ENCODE data around the gene EML2. TPM values are rescaled to one million over a fixed set of nuclear protein-coding genes. Genes with fewer than 3 reads are reported as not detected.

EML2 gene
- total and polyA plus RNA-seq, 2 of the 8 experiments (the other 6 are each of a cell fraction or from before 2014, with no cell fraction given) = 28.8 to 29.4 TPM

DNA sequence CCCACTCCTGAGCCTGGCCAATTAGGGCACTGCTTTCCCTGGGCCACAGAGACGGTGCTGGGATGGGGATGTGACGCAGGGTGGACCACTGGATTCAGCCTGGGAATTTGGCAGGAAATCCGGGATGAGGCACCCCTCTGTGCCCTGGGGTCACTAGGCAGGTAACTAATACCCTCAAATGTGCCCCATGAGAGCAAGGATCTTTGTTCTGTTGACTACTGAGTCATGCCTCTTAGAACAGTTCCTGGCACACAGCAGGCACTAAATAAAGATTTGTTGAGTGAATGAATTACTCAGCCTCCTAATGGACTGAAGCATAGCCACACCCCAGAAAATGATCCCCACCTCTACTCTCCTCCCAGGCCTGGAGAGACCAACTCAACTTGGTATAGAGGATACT is 70.5 kb downstream of the EML2 start (continued):
- TF ChIP-seq, protein P1, sequence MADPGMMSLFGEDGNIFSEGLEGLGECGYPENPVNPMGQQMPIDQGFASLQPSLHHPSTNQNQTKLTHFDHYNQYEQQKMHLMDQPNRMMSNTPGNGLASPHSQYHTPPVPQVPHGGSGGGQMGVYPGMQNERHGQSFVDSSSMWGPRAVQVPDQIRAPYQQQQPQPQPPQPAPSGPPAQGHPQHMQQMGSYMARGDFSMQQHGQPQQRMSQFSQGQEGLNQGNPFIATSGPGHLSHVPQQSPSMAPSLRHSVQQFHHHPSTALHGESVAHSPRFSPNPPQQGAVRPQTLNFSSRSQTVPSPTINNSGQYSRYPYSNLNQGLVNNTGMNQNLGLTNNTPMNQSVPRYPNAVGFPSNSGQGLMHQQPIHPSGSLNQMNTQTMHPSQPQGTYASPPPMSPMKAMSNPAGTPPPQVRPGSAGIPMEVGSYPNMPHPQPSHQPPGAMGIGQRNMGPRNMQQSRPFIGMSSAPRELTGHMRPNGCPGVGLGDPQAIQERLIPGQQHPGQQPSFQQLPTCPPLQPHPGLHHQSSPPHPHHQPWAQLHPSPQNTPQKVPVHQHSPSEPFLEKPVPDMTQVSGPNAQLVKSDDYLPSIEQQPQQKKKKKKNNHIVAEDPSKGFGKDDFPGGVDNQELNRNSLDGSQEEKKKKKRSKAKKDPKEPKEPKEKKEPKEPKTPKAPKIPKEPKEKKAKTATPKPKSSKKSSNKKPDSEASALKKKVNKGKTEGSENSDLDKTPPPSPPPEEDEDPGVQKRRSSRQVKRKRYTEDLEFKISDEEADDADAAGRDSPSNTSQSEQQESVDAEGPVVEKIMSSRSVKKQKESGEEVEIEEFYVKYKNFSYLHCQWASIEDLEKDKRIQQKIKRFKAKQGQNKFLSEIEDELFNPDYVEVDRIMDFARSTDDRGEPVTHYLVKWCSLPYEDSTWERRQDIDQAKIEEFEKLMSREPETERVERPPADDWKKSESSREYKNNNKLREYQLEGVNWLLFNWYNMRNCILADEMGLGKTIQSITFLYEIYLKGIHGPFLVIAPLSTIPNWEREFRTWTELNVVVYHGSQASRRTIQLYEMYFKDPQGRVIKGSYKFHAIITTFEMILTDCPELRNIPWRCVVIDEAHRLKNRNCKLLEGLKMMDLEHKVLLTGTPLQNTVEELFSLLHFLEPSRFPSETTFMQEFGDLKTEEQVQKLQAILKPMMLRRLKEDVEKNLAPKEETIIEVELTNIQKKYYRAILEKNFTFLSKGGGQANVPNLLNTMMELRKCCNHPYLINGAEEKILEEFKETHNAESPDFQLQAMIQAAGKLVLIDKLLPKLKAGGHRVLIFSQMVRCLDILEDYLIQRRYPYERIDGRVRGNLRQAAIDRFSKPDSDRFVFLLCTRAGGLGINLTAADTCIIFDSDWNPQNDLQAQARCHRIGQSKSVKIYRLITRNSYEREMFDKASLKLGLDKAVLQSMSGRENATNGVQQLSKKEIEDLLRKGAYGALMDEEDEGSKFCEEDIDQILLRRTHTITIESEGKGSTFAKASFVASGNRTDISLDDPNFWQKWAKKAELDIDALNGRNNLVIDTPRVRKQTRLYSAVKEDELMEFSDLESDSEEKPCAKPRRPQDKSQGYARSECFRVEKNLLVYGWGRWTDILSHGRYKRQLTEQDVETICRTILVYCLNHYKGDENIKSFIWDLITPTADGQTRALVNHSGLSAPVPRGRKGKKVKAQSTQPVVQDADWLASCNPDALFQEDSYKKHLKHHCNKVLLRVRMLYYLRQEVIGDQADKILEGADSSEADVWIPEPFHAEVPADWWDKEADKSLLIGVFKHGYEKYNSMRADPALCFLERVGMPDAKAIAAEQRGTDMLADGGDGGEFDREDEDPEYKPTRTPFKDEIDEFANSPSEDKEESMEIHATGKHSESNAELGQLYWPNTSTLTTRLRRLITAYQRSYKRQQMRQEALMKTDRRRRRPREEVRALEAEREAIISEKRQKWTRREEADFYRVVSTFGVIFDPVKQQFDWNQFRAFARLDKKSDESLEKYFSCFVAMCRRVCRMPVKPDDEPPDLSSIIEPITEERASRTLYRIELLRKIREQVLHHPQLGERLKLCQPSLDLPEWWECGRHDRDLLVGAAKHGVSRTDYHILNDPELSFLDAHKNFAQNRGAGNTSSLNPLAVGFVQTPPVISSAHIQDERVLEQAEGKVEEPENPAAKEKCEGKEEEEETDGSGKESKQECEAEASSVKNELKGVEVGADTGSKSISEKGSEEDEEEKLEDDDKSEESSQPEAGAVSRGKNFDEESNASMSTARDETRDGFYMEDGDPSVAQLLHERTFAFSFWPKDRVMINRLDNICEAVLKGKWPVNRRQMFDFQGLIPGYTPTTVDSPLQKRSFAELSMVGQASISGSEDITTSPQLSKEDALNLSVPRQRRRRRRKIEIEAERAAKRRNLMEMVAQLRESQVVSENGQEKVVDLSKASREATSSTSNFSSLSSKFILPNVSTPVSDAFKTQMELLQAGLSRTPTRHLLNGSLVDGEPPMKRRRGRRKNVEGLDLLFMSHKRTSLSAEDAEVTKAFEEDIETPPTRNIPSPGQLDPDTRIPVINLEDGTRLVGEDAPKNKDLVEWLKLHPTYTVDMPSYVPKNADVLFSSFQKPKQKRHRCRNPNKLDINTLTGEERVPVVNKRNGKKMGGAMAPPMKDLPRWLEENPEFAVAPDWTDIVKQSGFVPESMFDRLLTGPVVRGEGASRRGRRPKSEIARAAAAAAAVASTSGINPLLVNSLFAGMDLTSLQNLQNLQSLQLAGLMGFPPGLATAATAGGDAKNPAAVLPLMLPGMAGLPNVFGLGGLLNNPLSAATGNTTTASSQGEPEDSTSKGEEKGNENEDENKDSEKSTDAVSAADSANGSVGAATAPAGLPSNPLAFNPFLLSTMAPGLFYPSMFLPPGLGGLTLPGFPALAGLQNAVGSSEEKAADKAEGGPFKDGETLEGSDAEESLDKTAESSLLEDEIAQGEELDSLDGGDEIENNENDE (IDR thresholded peaks at IDR 0.05; ENCODE audit: insufficient replicate concordance, low read length) = no peak
- no peak for TF ChIP-seq CBX5 (IDR thresholded peaks at IDR 0.05; ENCODE audit: low read depth, low read length)
- no peak for TF ChIP-seq POLR2AphosphoS5 (IDR thresholded peaks at IDR 0.05; ENCODE audit: low read depth, low read length)
- no peak for TF ChIP-seq MAFK (IDR thresholded peaks at IDR 0.05; ENCODE audit: low read depth, low read length)
- no peak for TF ChIP-seq CHD1 (IDR thresholded peaks at IDR 0.05; ENCODE audit: low read depth, low read length)
- no peak for TF ChIP-seq CREB1 (IDR thresholded peaks at IDR 0.05)
- TF ChIP-seq SIX5 (IDR thresholded peaks at IDR 0.05; ENCODE audit: low read depth, low read length) = no peak
- no peak for TF ChIP-seq RFX5 (IDR thresholded peaks at IDR 0.05; ENCODE audit: borderline replicate concordance, low read depth, low read length)
- no peak for TF ChIP-seq NRF1 (IDR thresholded peaks at IDR 0.05; ENCODE audit: low read depth, low read length)
- no peak for TF ChIP-seq GTF2F1 (IDR thresholded peaks at IDR 0.05; ENCODE audit: borderline replicate concordance, low read depth, low read length)
- TF ChIP-seq GABPA (IDR thresholded peaks at IDR 0.05; ENCODE audit: borderline replicate concordance, insufficient read depth, low read length) = no peak

All from H1 (cell line).